HCT116 (cell line): ENCODE data around the gene PODNL1. TPM values are rescaled to one million over a fixed set of nuclear protein-coding genes. Genes with fewer than 3 reads are reported as not detected.

Experiments used
- ATAC-seq: fragments of 200-7000 bp; cut with Tn5 transposase; 2 replicates; pipeline ENCODE4 v1.9.1; 2020; ENCODE audit warnings: mild to moderate bottlenecking, moderate library complexity
- BruUV-seq: library from RNA; stranded (reverse); fragments of 400-500 nt; replicated peaks from 2 replicates; lab custom pipeline; 2021; lab: Mats Ljungman, UMichigan
- CTCF ChIA-PET: fragments of 300-600 bp; sonication (Branson Sonifier 250); formaldehyde crosslinking; loops from one replicate; lab custom pipeline; 2021; ENCODE audit warnings: antibody characterized with exemption; lab: Charles Lee
- POLR2A ChIA-PET: fragments of 300-600, 350-600 bp; sonication (Branson Sonifier 250); formaldehyde crosslinking; loops from one replicate; lab custom pipeline; 2021; ENCODE audit warnings: antibody characterized with exemption; lab: Charles Lee
- RAD21 ChIA-PET, 2 experiments: fragments of 300-600 bp; sonication (Branson Sonifier 250); formaldehyde crosslinking; loops; one replicate each; lab custom pipeline; 2023; ENCODE audit warnings: low total read pairs in 2 of 2; ENCODE audit not compliant: uncharacterized antibody in 2 of 2, unreplicated experiment in 2 of 2, low non-redundant PET in 1 of 2; lab: Charles Lee
- DNase-seq: peaks from one replicate; pipeline ENCODE4 v3.0.0-alpha.2; 2010; ENCODE audit warnings: low read depth, low spot score
- H2AFZ ChIP-seq: fragments of 200-600 bp; shearing (Covaris generic), sonication (generic); 2 replicates; pipeline ENCODE4 v1.6.1; 2017; ENCODE audit warnings: low read depth, mixed run types, mixed read lengths, antibody characterized with exemption, low read length; ENCODE audit not compliant: poor library complexity, severe bottlenecking
- H3K27ac ChIP-seq: 2 replicates; pipeline ENCODE4 v1.5.1; 2012; ENCODE audit warnings: low read depth, low read length
- H3K27me3 ChIP-seq: fragments of 200-600 bp; sonication (generic); 2 replicates; pipeline ENCODE4 v1.6.1; 2016; ENCODE audit warnings: mixed run types, low read length, mixed read lengths; ENCODE audit not compliant: insufficient read depth
- H3K36me3 ChIP-seq, 2 experiments: fragments of 200-500 bp in 1 of 2; fragments of 200-600 bp in 1 of 2; sonication (Bioruptor generic) in 1 of 2; sonication (generic) in 1 of 2; 2 replicates each; pipeline versions ENCODE4 v1.5.1 to v1.6.1; 2014 to 2016; ENCODE audit warnings: low read length in 2 of 2, inconsistent platforms in 1 of 2, mixed read lengths in 1 of 2, mixed run types in 1 of 2; ENCODE audit not compliant: insufficient read depth in 2 of 2, control insufficient read depth in 1 of 2
- H3K4me1 ChIP-seq, 2 experiments: fragments of 200-600 bp in 1 of 2; sonication (generic) in 1 of 2; 2 replicates each; pipeline versions ENCODE4 v1.5.1 to v1.6.1; 2012 to 2017; ENCODE audit warnings: low read length in 2 of 2, inconsistent platforms in 1 of 2, mild to moderate bottlenecking in 1 of 2, mixed read lengths in 1 of 2, mixed run types in 1 of 2, moderate library complexity in 1 of 2; ENCODE audit not compliant: insufficient read depth in 2 of 2, control insufficient read depth in 1 of 2
- H3K4me2 ChIP-seq: fragments of 200-600 bp; sonication (generic); 2 replicates; pipeline ENCODE4 v1.6.1; 2017; ENCODE audit warnings: mixed run types, low read length, mixed read lengths
- H3K4me3 ChIP-seq, 2 experiments: fragments of 200-600 bp in 1 of 2; sonication (generic) in 1 of 2; replicated peaks in 1 of 2; 2 replicates each; pipeline ENCODE4 v1.5.1; 2011 to 2016; ENCODE audit warnings: low read length in 2 of 2, control low read depth in 1 of 2, low read depth in 1 of 2, mild to moderate bottlenecking in 1 of 2, mixed read lengths in 1 of 2, mixed run types in 1 of 2
- H3K79me2 ChIP-seq: fragments of 200-600 bp; sonication (generic); 2 replicates; pipeline ENCODE4 v1.6.1; 2017; ENCODE audit warnings: mild to moderate bottlenecking, mixed run types, low read length, moderate library complexity, mixed read lengths; ENCODE audit not compliant: insufficient read depth
- H3K9ac ChIP-seq: fragments of 200-600 bp; sonication (generic); 2 replicates; pipeline ENCODE4 v1.6.1; 2016; ENCODE audit warnings: low read length, mixed read lengths
- H3K9me2 ChIP-seq: fragments of 200-600 bp; sonication (generic), shearing (Covaris generic); 2 replicates; pipeline ENCODE4 v1.6.1; 2017; ENCODE audit warnings: mixed run types, mild to moderate bottlenecking, moderate library complexity; ENCODE audit not compliant: insufficient read depth
- H3K9me3 ChIP-seq, 2 experiments: fragments of 200-500 bp in 1 of 2; fragments of 200-600 bp in 1 of 2; sonication (Bioruptor generic) in 1 of 2; sonication (generic) in 1 of 2; 2 replicates each; pipeline ENCODE4 v1.6.1; 2014 to 2017; ENCODE audit warnings: low read length in 2 of 2, mixed read lengths in 2 of 2, inconsistent platforms in 1 of 2, low read depth in 1 of 2, mild to moderate bottlenecking in 1 of 2, mixed run types in 1 of 2, moderate library complexity in 1 of 2; ENCODE audit not compliant: control insufficient read depth in 1 of 2, insufficient read depth in 1 of 2
- H4K20me1 ChIP-seq: fragments of 200-600 bp; sonication (generic), shearing (Covaris generic); 2 replicates; pipeline ENCODE4 v1.6.1; 2017; ENCODE audit warnings: mixed run types, mild to moderate bottlenecking, moderate library complexity; ENCODE audit not compliant: insufficient read depth
- CBX3 ChIP-seq: IDR thresholded peaks from 2 replicates; pipeline ENCODE4 v1.6.1; 2012; ENCODE audit warnings: low read depth
- EGR1 ChIP-seq: IDR thresholded peaks from 2 replicates; pipeline ENCODE4 v1.6.1; 2012; ENCODE audit warnings: low read depth
- RAD21 ChIP-seq: IDR thresholded peaks from 2 replicates; pipeline ENCODE4 v1.6.1; 2012; ENCODE audit warnings: low read depth, mild to moderate bottlenecking
- ZBTB33 ChIP-seq: IDR thresholded peaks from 2 replicates; pipeline ENCODE4 v1.6.1; 2011; ENCODE audit warnings: mild to moderate bottlenecking, low read length, moderate library complexity; ENCODE audit not compliant: insufficient replicate concordance; ENCODE audit errors: extremely low read depth
- ZFX ChIP-seq: fragments of 450-650 bp; IDR thresholded peaks from 2 replicates; pipeline ENCODE4 v1.6.1; 2017
- intact Hi-C: fragments of 100-400 bp; cut with micrococcal nuclease; formaldehyde crosslinking; loops from 2 replicates; pipeline ENCODE4 v1.10.0; 2022
- total RNA-seq: library from RNA; stranded (reverse); gene quantifications from one replicate; pipeline ENCODE4 v1.2.1, GENCODE V29; 2021; ENCODE audit not compliant: unreplicated experiment
- TF ChIP-seq, protein P1 (sequence below): IDR thresholded peaks from 2 replicates; pipeline ENCODE4 v1.6.1; 2012

The PODNL1 gene
- total RNA-seq, 1 experiment from 2014 or later: 0.71 TPM

DNA sequence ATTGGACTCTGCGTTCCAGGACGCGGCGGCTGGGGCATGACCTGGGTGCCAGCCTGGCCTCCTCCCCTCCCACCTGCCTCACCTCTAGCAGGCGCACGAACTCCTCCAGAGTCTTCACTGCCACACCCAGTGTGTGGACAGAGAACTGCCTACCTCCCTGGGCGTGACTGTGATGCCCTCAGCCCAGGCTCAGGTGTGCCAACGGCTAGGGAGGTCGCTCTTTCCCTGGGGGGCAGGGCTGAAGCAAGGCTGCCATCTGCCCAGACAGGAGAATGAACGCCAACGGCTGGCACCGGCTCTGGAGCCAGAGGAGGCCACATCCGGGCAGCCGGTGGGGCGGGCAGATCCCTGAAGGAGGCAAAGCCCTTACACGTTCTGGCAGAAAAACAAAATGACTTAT is 49.9 kb downstream of the PODNL1 start:
- no TSS peak for BruUV-seq
- no peaks in the 10 kb centered on the region for H3K79me2 ChIP-seq
- ChIA-PET CTCF (no interaction called here), POLR2A (no interaction called here), RAD21 (no interaction called here)
- H4K20me1 ChIP-seq: no peaks in the 10 kb centered on the region
- intact Hi-C loops: no loop called here
- no peak overlapping the region for H2AFZ ChIP-seq
- H3K36me3 ChIP-seq: no peaks in the 10 kb centered on the region
- no peak for DNase-seq
- no peak overlapping the region for H3K4me3 ChIP-seq
- ATAC-seq: no peak
- no peak overlapping the region for H3K4me2 ChIP-seq
- no peak overlapping the region for H3K27ac ChIP-seq
- H3K9me3 ChIP-seq: no peaks in the 10 kb centered on the region
- no peak for TF ChIP-seq EGR1
- peak; percentile 21; the same call in 1 of the 2 replicates for TF ChIP-seq RAD21
- peaks cover 4 to 7% of the 10 kb centered on the region in 2 experiments; a peak in 2 of 4 replicates for H3K4me1 ChIP-seq
- no peaks in the 10 kb centered on the region for H3K27me3 ChIP-seq
- H3K9me2 ChIP-seq: no peaks in the 10 kb centered on the region
- H3K9ac ChIP-seq: no peak overlapping the region

DNA sequence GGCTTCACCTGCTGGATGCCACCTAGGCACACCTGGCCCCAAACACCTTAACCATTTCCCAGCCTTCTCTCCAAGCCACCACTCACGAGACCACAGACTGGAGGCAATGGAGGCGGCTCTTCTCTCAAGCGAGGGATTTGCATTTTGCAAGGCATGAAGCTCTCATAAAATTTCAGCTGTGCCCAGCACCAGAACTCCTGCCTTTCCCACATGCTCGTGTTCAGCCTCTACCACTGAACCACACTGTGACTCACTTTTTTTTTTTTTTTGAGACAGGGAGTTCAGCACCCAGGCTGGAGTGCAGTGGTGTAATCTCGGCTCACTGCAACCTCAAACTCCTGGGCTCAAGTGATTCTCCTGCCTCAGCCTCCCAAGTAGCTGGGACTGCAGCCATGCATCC is 50.7 kb downstream of the PODNL1 start:
- H2AFZ ChIP-seq: no peak overlapping the region
- no peak overlapping the region for H3K4me2 ChIP-seq
- no peak for DNase-seq
- H3K9me2 ChIP-seq: no peaks in the 10 kb centered on the region
- peaks cover 4 to 11% of the 10 kb centered on the region in 2 experiments; a peak in 3 of 4 replicates for H3K4me1 ChIP-seq
- ChIA-PET POLR2A (no interaction called here), CTCF (no interaction called here), RAD21 (no interaction called here)
- no peak overlapping the region for H3K9ac ChIP-seq
- TF ChIP-seq, protein P1, sequence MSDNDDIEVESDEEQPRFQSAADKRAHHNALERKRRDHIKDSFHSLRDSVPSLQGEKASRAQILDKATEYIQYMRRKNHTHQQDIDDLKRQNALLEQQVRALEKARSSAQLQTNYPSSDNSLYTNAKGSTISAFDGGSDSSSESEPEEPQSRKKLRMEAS: no peak
- TF ChIP-seq RAD21 (no peak), ZBTB33 (no peak), CBX3 (no peak), ZFX (no peak)
- H3K27ac ChIP-seq: no peak overlapping the region
- no peaks in the 10 kb centered on the region for H3K79me2 ChIP-seq
- H4K20me1 ChIP-seq: no peaks in the 10 kb centered on the region
- no peaks in the 10 kb centered on the region for H3K36me3 ChIP-seq
- no TSS peak for BruUV-seq
- H3K9me3 ChIP-seq: no peaks in the 10 kb centered on the region
- intact Hi-C loops: no loop called here
- no peak overlapping the region for H3K4me3 ChIP-seq
- ATAC-seq: no peak
- H3K27me3 ChIP-seq: no peaks in the 10 kb centered on the region
